Measurements from ENCODE around the gene MAGI2.

DNA sequence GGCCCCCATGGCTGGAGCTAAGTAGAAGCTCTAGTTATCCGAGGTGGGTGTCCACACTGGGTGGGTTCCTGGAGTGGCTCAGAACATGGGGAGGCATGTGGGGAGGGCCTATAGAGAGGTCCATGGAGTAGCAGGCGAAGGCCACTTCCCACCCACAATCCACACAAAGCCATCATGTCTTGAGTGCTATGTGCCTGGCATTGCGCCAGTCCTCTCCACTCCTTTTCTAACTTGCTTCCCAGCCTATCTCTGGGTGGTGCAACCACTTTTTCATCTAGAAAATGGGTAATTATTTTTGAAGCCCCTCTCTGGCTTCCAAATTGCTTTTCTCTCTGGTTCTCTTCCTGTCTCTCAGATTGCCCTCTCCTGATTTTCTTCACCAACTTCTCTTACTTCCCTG is 1391.3 kb downstream of the MAGI2 start:
- TF ChIP-seq, protein P1, sequence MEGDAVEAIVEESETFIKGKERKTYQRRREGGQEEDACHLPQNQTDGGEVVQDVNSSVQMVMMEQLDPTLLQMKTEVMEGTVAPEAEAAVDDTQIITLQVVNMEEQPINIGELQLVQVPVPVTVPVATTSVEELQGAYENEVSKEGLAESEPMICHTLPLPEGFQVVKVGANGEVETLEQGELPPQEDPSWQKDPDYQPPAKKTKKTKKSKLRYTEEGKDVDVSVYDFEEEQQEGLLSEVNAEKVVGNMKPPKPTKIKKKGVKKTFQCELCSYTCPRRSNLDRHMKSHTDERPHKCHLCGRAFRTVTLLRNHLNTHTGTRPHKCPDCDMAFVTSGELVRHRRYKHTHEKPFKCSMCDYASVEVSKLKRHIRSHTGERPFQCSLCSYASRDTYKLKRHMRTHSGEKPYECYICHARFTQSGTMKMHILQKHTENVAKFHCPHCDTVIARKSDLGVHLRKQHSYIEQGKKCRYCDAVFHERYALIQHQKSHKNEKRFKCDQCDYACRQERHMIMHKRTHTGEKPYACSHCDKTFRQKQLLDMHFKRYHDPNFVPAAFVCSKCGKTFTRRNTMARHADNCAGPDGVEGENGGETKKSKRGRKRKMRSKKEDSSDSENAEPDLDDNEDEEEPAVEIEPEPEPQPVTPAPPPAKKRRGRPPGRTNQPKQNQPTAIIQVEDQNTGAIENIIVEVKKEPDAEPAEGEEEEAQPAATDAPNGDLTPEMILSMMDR (IDR thresholded peaks at IDR 0.05) = no peak
- TF ChIP-seq POLR2A (IDR thresholded peaks at IDR 0.05) (no peak), POLR2AphosphoS5 (IDR thresholded peaks at IDR 0.05) (no peak)

Data from breast epithelium (tissue), 3 donors.